Neuronal stem cell (in vitro differentiated cells): Measurements from ENCODE around the gene DCXR.

Experiments used
- DNase-seq: peaks from one replicate; pipeline ENCODE4 v3.0.0-alpha.2; 2013; ENCODE audit warnings: low spot score
- H2AFZ ChIP-seq: one replicate; pipeline ENCODE4 v1.6.1; 2013; ENCODE audit warnings: mild to moderate bottlenecking, low read length, inconsistent platforms
- H2AK5ac ChIP-seq: 2 replicates; pipeline ENCODE4 v1.6.1; 2013; ENCODE audit warnings: low read depth, mild to moderate bottlenecking, inconsistent platforms, low read length, moderate library complexity, mixed read lengths
- H2BK120ac ChIP-seq: 2 replicates; pipeline ENCODE4 v1.6.1; 2013; ENCODE audit warnings: low read depth, mild to moderate bottlenecking, inconsistent platforms, low read length, moderate library complexity, mixed read lengths
- H2BK12ac ChIP-seq: one replicate; pipeline ENCODE4 v1.6.1; 2013; ENCODE audit warnings: low read length, inconsistent platforms
- H2BK15ac ChIP-seq: 2 replicates; pipeline ENCODE4 v1.6.1; 2013; ENCODE audit warnings: mild to moderate bottlenecking, low read length, inconsistent platforms, mixed read lengths
- H2BK5ac ChIP-seq: one replicate; pipeline ENCODE4 v1.6.1; 2013; ENCODE audit warnings: inconsistent platforms, mild to moderate bottlenecking, low read length, moderate library complexity
- H3K14ac ChIP-seq: one replicate; pipeline ENCODE4 v1.6.1; 2013; ENCODE audit warnings: low read length, inconsistent platforms
- H3K18ac ChIP-seq: 2 replicates; pipeline ENCODE4 v1.6.1; 2013; ENCODE audit warnings: low read length, inconsistent platforms
- H3K23ac ChIP-seq: 2 replicates; pipeline ENCODE4 v1.6.1; 2013; ENCODE audit warnings: low read depth, mild to moderate bottlenecking, mixed read lengths, low read length, inconsistent platforms; ENCODE audit not compliant: poor library complexity
- H3K27ac ChIP-seq: replicated peaks from 3 replicates; pipeline ENCODE4 v1.5.1; 2013; ENCODE audit warnings: low read length, inconsistent platforms
- H3K27me3 ChIP-seq, 3 experiments: 2 replicates each; pipeline ENCODE4 v1.6.1; 2013; ENCODE audit warnings: low read length in 3 of 3, mild to moderate bottlenecking in 2 of 3, inconsistent platforms in 1 of 3, low read depth in 1 of 3, mixed read lengths in 1 of 3, moderate library complexity in 1 of 3; ENCODE audit not compliant: control insufficient read depth in 3 of 3, insufficient read depth in 3 of 3
- H3K36me3 ChIP-seq, 2 donors: replicated peaks in 1 of 2; 2 replicates each; pipeline ENCODE4 v1.6.1; 2013; ENCODE audit warnings: low read length in 2 of 2; ENCODE audit not compliant: control insufficient read depth in 2 of 2, insufficient read depth in 2 of 2
- H3K4ac ChIP-seq: 2 replicates; pipeline ENCODE4 v1.6.1; 2013; ENCODE audit warnings: inconsistent platforms, mild to moderate bottlenecking, low read length, moderate library complexity
- H3K4me1 ChIP-seq, 2 donors: 1 replicate in 1 of 2; 2 replicates in 1 of 2; pipeline ENCODE4 v1.6.1; 2013; ENCODE audit warnings: low read length in 2 of 2, low read depth in 1 of 2; ENCODE audit not compliant: control insufficient read depth in 2 of 2, insufficient read depth in 1 of 2
- H3K4me2 ChIP-seq: one replicate; pipeline ENCODE4 v1.6.1; 2013; ENCODE audit warnings: mild to moderate bottlenecking, low read length, inconsistent platforms; ENCODE audit not compliant: insufficient read depth, poor library complexity, severe bottlenecking
- H3K4me3 ChIP-seq, 2 donors: 2 replicates each; pipeline ENCODE4 v1.5.1; 2013; ENCODE audit warnings: low read length in 2 of 2, mild to moderate bottlenecking in 2 of 2, inconsistent platforms in 1 of 2, moderate library complexity in 1 of 2
- H3K79me1 ChIP-seq: one replicate; pipeline ENCODE4 v1.6.1; 2013; ENCODE audit warnings: low read depth, mild to moderate bottlenecking, inconsistent platforms, low read length, moderate library complexity
- H3K9ac ChIP-seq: one replicate; pipeline ENCODE4 v1.6.1; 2013; ENCODE audit warnings: mild to moderate bottlenecking, low read depth, low read length, inconsistent platforms; ENCODE audit not compliant: poor library complexity
- H3K9me3 ChIP-seq, 2 donors: replicated peaks in 1 of 2; 2 replicates each; pipeline versions ENCODE3 to v1.6.1; 2013; ENCODE audit warnings: low read length in 2 of 2, mild to moderate bottlenecking in 2 of 2, inconsistent platforms in 1 of 2, low read depth in 1 of 2, mixed read lengths in 1 of 2, moderate library complexity in 1 of 2; ENCODE audit not compliant: control insufficient read depth in 2 of 2, insufficient read depth in 1 of 2
- H4K8ac ChIP-seq: one replicate; pipeline ENCODE4 v1.6.1; 2013; ENCODE audit warnings: low read depth, mild to moderate bottlenecking, inconsistent platforms, low read length, moderate library complexity
- H4K91ac ChIP-seq: one replicate; pipeline ENCODE4 v1.6.1; 2013; ENCODE audit warnings: low read length, low read depth, mild to moderate bottlenecking, inconsistent platforms; ENCODE audit not compliant: poor library complexity
- WGBS, 2 donors: extraction: QIAGEN DNeasy Blood & Tissue Kit; methylation state at CpG; one replicate each; pipeline ENCODE4 v1.1.7; 2013; ENCODE audit warnings: missing lambda C conversion rate in 2 of 2, mixed read lengths in 1 of 2; ENCODE audit not compliant: insufficient read length in 2 of 2, insufficient replicate concordance in 1 of 2; ENCODE audit errors: extremely low coverage in 2 of 2; 5-methylcytosine and 5-hydroxymethylcytosine counted together

The DCXR gene

DNA sequence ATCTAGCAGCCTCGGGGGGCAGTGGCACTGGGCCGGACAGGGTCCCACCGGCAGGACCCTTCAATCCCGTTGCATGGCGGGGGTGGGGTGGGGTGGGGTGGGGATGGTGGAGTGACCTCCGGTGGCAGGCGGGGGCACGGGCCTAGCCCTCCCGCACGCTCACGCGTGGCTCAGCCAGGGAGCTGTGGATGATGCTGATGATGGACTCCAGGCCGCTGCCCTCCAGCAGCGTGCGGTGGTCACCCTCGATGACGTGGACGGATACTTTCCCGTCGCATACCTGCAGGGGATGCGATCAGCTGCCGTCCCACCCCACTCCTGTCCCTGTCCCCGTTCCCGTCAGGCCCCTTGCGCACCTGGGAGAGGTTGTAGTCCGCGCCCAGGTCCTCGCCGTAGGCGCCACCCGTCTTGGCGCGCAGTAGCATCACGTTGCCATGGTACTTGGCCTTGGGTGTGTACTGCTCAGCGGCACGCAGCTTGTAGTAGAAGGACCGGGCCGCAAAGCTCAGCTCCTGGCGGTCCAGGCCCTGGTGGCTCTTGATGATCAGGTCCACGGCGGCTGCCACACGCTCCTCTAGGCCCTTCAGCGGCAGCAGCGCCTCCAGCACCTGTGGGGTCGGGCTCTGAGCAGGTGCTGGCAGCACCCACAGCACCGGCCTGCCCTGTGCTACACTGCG is 41.6 kb upstream of the DCXR start:
- no peaks in the 10 kb centered on the region for H3K27me3 ChIP-seq
- no peak overlapping the region for H4K91ac ChIP-seq
- H3K4me2 ChIP-seq: no peak overlapping the region
- H3K27ac ChIP-seq: no peak overlapping the region
- H2AFZ ChIP-seq: no peak overlapping the region
- peak overlapping the region; percentile 44 for H3K9ac ChIP-seq
- H3K4ac ChIP-seq: no peak overlapping the region
- H3K23ac ChIP-seq: no peak overlapping the region
- peaks cover 0 to 3% of the 10 kb centered on the region in 2 donors for H3K4me1 ChIP-seq
- H2BK12ac ChIP-seq: peak overlapping the region; percentile 22
- no peak overlapping the region for H2BK5ac ChIP-seq
- H3K4me3 ChIP-seq: no peak overlapping the region
- no peak overlapping the region for H4K8ac ChIP-seq
- no peak overlapping the region for H2AK5ac ChIP-seq
- H3K9me3 ChIP-seq: peaks cover 0 to 1% of the 10 kb centered on the region in 2 donors
- peaks cover 53 to 65% of the 10 kb centered on the region in 2 donors for H3K36me3 ChIP-seq
- no peak overlapping the region for H3K18ac ChIP-seq
- no peak overlapping the region for H2BK15ac ChIP-seq
- WGBS, 2 donors: no CpG with 5 or more reads among the region's 47 CpGs
- no peak for DNase-seq
- H3K14ac ChIP-seq: no peak overlapping the region
- H3K79me1 ChIP-seq: peaks cover 27% of the 10 kb centered on the region
- no peak overlapping the region for H2BK120ac ChIP-seq

DNA sequence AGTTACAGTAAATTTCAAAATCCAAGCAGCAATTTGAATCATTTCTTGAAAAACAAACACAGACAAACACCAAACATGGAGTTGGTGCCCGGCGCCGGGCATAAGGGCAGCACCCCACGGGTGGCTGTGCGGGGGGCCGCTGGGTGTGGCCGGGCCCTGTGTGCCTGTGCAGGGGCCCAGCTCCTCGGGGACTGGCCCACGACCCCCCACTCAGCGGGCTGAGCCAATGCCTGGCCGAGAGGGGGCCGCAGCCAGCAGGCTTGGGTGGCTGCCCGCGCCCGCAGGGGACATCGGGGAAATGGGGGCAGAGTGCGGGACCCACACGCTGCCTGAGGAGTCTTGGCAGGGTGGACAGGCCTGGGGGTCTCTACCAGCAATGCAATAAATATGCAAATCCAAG is 40.9 kb upstream of the DCXR start:
- peaks cover 0 to 1% of the 10 kb centered on the region in 2 donors for H3K9me3 ChIP-seq
- H3K9ac ChIP-seq: no peak overlapping the region
- H2BK5ac ChIP-seq: no peak overlapping the region
- no peaks in the 10 kb centered on the region for H3K27me3 ChIP-seq
- no peak overlapping the region for H4K91ac ChIP-seq
- H3K79me1 ChIP-seq: peaks cover 21% of the 10 kb centered on the region
- H3K36me3 ChIP-seq: peaks cover 46 to 58% of the 10 kb centered on the region in 2 donors
- H2AK5ac ChIP-seq: no peak overlapping the region
- no peak overlapping the region for H3K4ac ChIP-seq
- H3K4me2 ChIP-seq: no peak overlapping the region
- no peak overlapping the region for H2BK12ac ChIP-seq
- DNase-seq: no peak
- H2BK120ac ChIP-seq: no peak overlapping the region
- no peak overlapping the region for H3K4me3 ChIP-seq
- H3K14ac ChIP-seq: no peak overlapping the region
- peaks cover 0 to 3% of the 10 kb centered on the region in 2 donors for H3K4me1 ChIP-seq
- no peak overlapping the region for H3K18ac ChIP-seq
- no peak overlapping the region for H4K8ac ChIP-seq
- H2AFZ ChIP-seq: no peak overlapping the region
- no peak overlapping the region for H2BK15ac ChIP-seq
- no peak overlapping the region for H3K27ac ChIP-seq
- no CpG with 5 or more reads among the region's 18 CpGs for WGBS, 2 donors
- H3K23ac ChIP-seq: no peak overlapping the region

DNA sequence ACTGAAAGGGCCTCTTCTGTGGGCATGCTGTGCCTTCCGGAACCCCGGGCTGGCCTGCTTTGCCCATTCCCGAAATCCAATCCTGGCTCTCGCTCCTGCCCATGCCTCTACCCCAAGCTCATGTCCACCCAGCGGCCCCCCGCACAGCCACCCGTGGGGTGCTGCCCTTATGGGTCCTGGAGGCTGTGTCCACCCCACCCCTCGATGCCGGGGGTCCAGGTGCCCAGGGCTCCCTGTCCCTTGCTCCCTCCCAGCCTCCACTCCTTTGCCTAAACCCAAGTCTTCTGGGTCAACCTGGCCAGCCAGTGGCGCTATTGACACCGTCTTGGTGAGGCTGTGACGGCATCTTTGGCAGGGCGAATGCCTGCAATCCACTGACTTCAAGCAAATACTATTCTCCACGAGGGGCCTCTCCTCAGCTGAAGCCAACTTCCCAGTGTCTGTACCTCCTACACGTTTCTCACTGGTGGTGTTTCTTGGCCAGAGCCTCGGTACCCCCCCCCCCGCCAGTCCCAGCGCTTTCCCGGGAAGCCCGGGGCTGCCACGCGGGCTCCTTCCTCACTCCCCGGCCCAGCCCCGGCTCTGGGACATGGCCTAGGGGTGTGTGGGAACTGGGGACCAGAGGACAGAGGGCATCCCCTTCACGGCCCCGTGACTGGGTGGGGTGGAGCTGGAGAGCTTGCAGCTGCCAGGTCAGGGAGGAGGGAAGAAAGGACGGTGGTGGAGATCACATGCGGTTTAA is 40.3 kb upstream of the DCXR start:
- no CpG with 5 or more reads among the region's 28 CpGs for WGBS, 2 donors
- no peak overlapping the region for H3K9ac ChIP-seq
- H3K4me2 ChIP-seq: no peak overlapping the region
- peaks cover 0 to 1% of the 10 kb centered on the region in 2 donors for H3K9me3 ChIP-seq
- peaks cover 15% of the 10 kb centered on the region for H3K79me1 ChIP-seq
- H2BK120ac ChIP-seq: no peak overlapping the region
- no peaks in the 10 kb centered on the region for H3K27me3 ChIP-seq
- peaks cover 0 to 3% of the 10 kb centered on the region in 2 donors for H3K4me1 ChIP-seq
- no peak overlapping the region for H4K8ac ChIP-seq
- no peak overlapping the region for H3K27ac ChIP-seq
- no peak overlapping the region for H3K4ac ChIP-seq
- H2BK5ac ChIP-seq: no peak overlapping the region
- H3K18ac ChIP-seq: peak overlapping the region; percentile 48
- no peak overlapping the region for H3K14ac ChIP-seq
- H3K4me3 ChIP-seq: peak overlapping the region in 1 of 2 donors; percentile 3
- peak overlapping the region; percentile 80 for H3K23ac ChIP-seq
- DNase-seq: no peak
- no peak overlapping the region for H2BK12ac ChIP-seq
- H2AFZ ChIP-seq: no peak overlapping the region
- H4K91ac ChIP-seq: no peak overlapping the region
- no peak overlapping the region for H2AK5ac ChIP-seq
- no peak overlapping the region for H2BK15ac ChIP-seq
- peaks cover 40 to 51% of the 10 kb centered on the region in 2 donors for H3K36me3 ChIP-seq
